Sigmoid colon (tissue), 7 donors: ENCODE measurements around the gene PLCH2. TPM values are rescaled to one million over a fixed set of nuclear protein-coding genes. Genes with fewer than 3 reads are reported as not detected.

Experiments used
- DNase-seq: peaks from one replicate; pipeline ENCODE4 v3.0.0-alpha.2; 2019
- H3K27ac ChIP-seq, 4 donors: fragments of 200-600 bp; sonication (generic); one replicate each; pipeline ENCODE4 v1.5.1; 2016 to 2019; ENCODE audit warnings: mild to moderate bottlenecking in 1 of 4
- H3K27me3 ChIP-seq, 3 donors: fragments of 200-600 bp; sonication (generic); one replicate each; pipeline ENCODE4 v1.5.1; 2019; ENCODE audit warnings: mild to moderate bottlenecking in 1 of 3
- H3K36me3 ChIP-seq, 4 donors: fragments of 200-600 bp; sonication (generic); one replicate each; pipeline ENCODE4 v1.5.1; 2016 to 2019
- H3K4me1 ChIP-seq, 4 donors: fragments of 200-600 bp; sonication (generic); one replicate each; pipeline ENCODE4 v1.5.1; 2017 to 2019
- H3K4me3 ChIP-seq, 4 donors: fragments of 200-600 bp; sonication (generic); one replicate each; pipeline ENCODE4 v1.5.1; 2017 to 2019; ENCODE audit warnings: mild to moderate bottlenecking in 2 of 4, moderate library complexity in 1 of 4
- H3K9me3 ChIP-seq, 4 donors: fragments of 200-600 bp in 3 of 4; sonication (generic) in 3 of 4; one replicate each; pipeline versions ENCODE4 v1.5.1 to v1.6.1; 2013 to 2019
- EP300 ChIP-seq, 4 donors: sonication (generic); formaldehyde crosslinking; IDR thresholded peaks; one replicate each; pipeline ENCODE4 v1.6.1; 2017; ENCODE audit warnings: antibody characterized with exemption in 4 of 4
- POLR2A ChIP-seq, 2 donors: fragments of 450-650 bp; IDR thresholded peaks; one replicate each; pipeline ENCODE4 v1.6.1; 2016; ENCODE audit warnings: antibody characterized with exemption in 2 of 2, mild to moderate bottlenecking in 2 of 2, moderate library complexity in 2 of 2
- POLR2AphosphoS5 ChIP-seq, 4 donors: sonication (generic); formaldehyde crosslinking; IDR thresholded peaks; one replicate each; pipeline ENCODE4 v1.6.1; 2017; ENCODE audit warnings: antibody characterized with exemption in 4 of 4
- WGBS, 2 donors: extraction: QIAGEN DNeasy Blood & Tissue Kit; methylation state at CpG; one replicate each; pipeline ENCODE4 v1.1.7; 2013; 5-methylcytosine and 5-hydroxymethylcytosine counted together
- intact Hi-C: fragments of 100-400 bp; cut with DNase I; formaldehyde crosslinking; loops from one replicate; pipeline ENCODE4 v1.15.1; 2023
- polyA plus RNA-seq, 3 donors: library from polyadenylated mRNA; stranded (reverse); fragments of 200-250 nt; gene quantifications; one replicate each; pipeline ENCODE4 v1.2.3, GENCODE V29; 2013
- total RNA-seq, 4 donors: library from RNA; depleted of rRNA; stranded (reverse); fragments of >200 nt; gene quantifications; one replicate each; pipeline ENCODE4 v1.1.0, GENCODE V29; 2016
- TF ChIP-seq, protein P1 (sequence below), 4 experiments: fragments of 450-650 bp in 3 of 4; fragments of 200-600 bp in 1 of 4; IDR thresholded peaks; one replicate each; pipeline ENCODE4 v1.5.1; 2016 to 2019; ENCODE audit warnings: antibody characterized with exemption in 4 of 4, mild to moderate bottlenecking in 3 of 4, moderate library complexity in 2 of 4
- donor health status: healthy with polysubstance abuse.
- donor health status: Bipolar disorder and iron deficiency.
- donor health status: healthy.

PLCH2 gene
- total and polyA plus RNA-seq, 7 donors: 0.54 to 3.8 (median 1.1) TPM; not detected in 2

DNA sequence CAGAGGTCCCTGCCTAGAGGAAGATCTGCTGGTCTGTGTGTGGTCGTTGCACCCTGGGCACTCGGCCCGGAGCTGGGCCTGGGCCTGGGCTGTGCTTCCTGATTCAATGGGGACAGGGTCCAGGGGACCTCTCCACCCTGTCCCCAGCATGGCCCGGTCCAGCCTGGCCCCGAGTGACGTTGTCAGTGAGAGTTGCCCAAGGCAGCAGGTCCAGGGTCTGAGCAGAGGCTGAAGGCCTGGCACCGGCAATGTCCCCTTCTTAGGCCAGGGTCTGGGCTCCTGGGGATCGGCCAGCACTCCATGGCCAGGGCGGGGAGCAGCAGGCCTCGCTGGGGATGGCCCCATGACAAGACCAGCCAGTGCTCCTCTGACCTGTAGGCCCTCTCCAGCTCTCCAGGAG is 48.1 kb upstream of the PLCH2 start:
- WGBS, 2 donors: 60 to 87% methylated on average over 10 of the region's 10 CpGs
- no peak overlapping the region for H3K4me3 ChIP-seq
- intact Hi-C loops: no loop called here
- peaks cover 5 to 80% (median 37%) of the 10 kb centered on the region in 3 donors for H3K27me3 ChIP-seq
- peaks cover 0 to 14% (median 8%) of the 10 kb centered on the region in 4 donors for H3K9me3 ChIP-seq
- no peaks in the 10 kb centered on the region for H3K36me3 ChIP-seq
- TF ChIP-seq, protein P1, sequence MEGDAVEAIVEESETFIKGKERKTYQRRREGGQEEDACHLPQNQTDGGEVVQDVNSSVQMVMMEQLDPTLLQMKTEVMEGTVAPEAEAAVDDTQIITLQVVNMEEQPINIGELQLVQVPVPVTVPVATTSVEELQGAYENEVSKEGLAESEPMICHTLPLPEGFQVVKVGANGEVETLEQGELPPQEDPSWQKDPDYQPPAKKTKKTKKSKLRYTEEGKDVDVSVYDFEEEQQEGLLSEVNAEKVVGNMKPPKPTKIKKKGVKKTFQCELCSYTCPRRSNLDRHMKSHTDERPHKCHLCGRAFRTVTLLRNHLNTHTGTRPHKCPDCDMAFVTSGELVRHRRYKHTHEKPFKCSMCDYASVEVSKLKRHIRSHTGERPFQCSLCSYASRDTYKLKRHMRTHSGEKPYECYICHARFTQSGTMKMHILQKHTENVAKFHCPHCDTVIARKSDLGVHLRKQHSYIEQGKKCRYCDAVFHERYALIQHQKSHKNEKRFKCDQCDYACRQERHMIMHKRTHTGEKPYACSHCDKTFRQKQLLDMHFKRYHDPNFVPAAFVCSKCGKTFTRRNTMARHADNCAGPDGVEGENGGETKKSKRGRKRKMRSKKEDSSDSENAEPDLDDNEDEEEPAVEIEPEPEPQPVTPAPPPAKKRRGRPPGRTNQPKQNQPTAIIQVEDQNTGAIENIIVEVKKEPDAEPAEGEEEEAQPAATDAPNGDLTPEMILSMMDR (IDR thresholded peaks at IDR 0.05): no peak
- no peak for TF ChIP-seq EP300 (IDR thresholded peaks at IDR 0.05)
- no peak for TF ChIP-seq POLR2AphosphoS5 (IDR thresholded peaks at IDR 0.05)
- no peak for TF ChIP-seq POLR2A (IDR thresholded peaks at IDR 0.05)
- no peak for DNase-seq
- no peak overlapping the region for H3K27ac ChIP-seq
- H3K4me1 ChIP-seq: no peaks in the 10 kb centered on the region

DNA sequence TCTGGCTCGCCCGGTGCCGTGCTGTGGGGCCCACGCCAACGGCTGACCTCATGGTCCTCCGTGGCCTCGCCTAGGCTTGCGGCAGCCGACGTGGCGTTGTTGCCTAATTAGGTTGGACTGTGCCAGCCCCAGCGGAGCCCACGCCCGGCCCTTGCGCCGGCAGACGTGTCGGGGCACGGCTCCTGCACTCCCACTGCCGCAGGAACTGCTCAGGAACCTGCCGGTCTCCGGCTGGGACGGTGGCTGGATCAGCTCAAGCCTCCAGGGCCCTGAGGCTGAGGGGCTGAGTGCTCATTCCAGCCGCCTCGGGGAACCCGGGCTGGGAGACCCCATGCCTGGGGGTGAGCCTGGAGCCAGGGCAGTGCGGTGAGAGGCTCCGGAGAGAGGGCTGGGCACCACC is 47.6 kb upstream of the PLCH2 start:
- no peak for TF ChIP-seq EP300 (IDR thresholded peaks at IDR 0.05)
- TF ChIP-seq POLR2A (IDR thresholded peaks at IDR 0.05): no peak
- no peak for TF ChIP-seq POLR2AphosphoS5 (IDR thresholded peaks at IDR 0.05)
- TF ChIP-seq, protein P1 (IDR thresholded peaks at IDR 0.05): no peak
- Histone ChIP-seq H3K36me3 (no peaks in the 10 kb centered on the region), H3K4me3 (no peak overlapping the region), H3K9me3 (peaks cover 0 to 9% (median 6%) of the 10 kb centered on the region in 4 donors), H3K4me1 (no peaks in the 10 kb centered on the region), H3K27me3 (peaks cover 5 to 80% (median 37%) of the 10 kb centered on the region in 3 donors), H3K27ac (no peak overlapping the region)
- no peak for DNase-seq
- intact Hi-C loops: no loop called here
- WGBS, 2 donors: 80 to 92% methylated on average over 28 of the region's 28 CpGs

DNA sequence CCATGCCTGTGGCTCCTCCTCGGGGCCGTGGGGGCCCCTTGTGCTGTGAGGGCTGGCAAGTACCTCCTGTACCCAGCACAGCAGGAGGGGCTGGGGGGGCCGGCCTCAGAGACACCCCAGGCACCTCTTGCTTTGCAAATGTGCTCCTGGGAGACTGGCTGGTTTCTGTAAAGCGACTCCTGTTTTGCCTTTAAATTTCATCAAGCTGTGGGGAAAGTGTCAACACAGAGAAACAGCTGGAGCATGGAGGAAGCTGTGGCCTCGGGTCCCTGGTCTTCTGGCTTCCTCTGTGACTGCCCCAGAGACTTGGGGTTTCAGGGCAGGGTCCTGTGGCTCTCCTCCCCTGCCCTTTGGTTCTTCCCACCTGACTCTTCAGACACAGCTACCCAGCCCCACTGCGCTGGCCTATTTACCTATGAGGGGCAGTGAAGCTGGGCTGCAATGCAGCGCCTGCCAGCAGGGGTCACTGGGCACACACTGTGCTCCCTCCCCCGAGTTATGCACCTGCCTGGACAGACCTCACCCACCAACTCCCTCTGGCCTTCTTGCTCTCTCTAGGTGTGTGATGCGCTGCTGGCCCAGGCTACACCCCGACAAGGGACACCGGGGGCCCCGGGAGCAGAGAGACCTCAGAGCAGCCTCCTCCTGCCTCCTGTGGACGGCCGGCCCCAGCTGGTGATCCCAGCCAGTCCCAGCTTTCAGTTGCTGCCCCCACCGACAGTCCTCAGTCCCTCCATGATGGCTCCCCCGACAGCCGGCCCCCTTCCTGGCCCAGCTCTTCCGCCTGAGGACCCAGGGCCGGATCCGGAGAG is 46.1 kb upstream of the PLCH2 start:
- Histone ChIP-seq H3K9me3 (peaks cover 0 to 6% (median 4%) of the 10 kb centered on the region in 4 donors), H3K27me3 (peaks cover 5 to 91% (median 50%) of the 10 kb centered on the region in 3 donors), H3K27ac (no peak overlapping the region), H3K36me3 (no peaks in the 10 kb centered on the region), H3K4me1 (no peaks in the 10 kb centered on the region), H3K4me3 (no peak overlapping the region)
- TF ChIP-seq, protein P1 (IDR thresholded peaks at IDR 0.05): no peak
- TF ChIP-seq POLR2AphosphoS5 (IDR thresholded peaks at IDR 0.05) (no peak), POLR2A (IDR thresholded peaks at IDR 0.05) (no peak), EP300 (IDR thresholded peaks at IDR 0.05) (no peak)
- intact Hi-C loops: no loop called here
- WGBS, 2 donors: 78 to 90% methylated on average over 20 of the region's 20 CpGs
- DNase-seq: no peak

DNA sequence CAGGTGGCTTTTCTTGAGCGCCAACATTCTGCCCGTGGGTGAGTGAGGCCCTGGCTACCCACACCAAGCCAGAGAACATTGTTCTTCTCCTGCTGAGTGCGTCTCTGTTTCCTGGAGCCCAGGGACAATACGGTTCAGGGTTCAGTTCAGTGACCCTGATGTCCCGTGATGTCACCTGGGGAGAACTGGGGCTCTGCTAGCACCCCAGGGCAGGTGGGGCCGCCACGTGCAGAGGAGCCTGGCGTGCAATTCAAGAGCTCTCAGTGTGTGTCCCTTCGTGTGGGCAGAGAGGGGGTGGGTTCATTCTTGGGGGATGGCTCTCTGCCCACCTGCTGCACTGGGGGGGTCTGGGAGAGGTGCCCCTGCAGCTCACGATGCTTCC is 45.5 kb upstream of the PLCH2 start:
- Histone ChIP-seq H3K36me3 (no peaks in the 10 kb centered on the region), H3K4me3 (no peak overlapping the region), H3K4me1 (no peaks in the 10 kb centered on the region), H3K9me3 (peaks cover 0 to 6% (median 4%) of the 10 kb centered on the region in 4 donors), H3K27me3 (peaks cover 5 to 95% (median 50%) of the 10 kb centered on the region in 3 donors), H3K27ac (no peak overlapping the region)
- no peak for DNase-seq
- no peak for TF ChIP-seq EP300 (IDR thresholded peaks at IDR 0.05)
- no peak for TF ChIP-seq POLR2AphosphoS5 (IDR thresholded peaks at IDR 0.05)
- TF ChIP-seq, protein P1 (IDR thresholded peaks at IDR 0.05): no peak
- TF ChIP-seq POLR2A (IDR thresholded peaks at IDR 0.05): no peak
- intact Hi-C loops: no loop called here
- WGBS, 2 donors: 84% methylated on average over 10 of the region's 10 CpGs
